ENCODE measurements around the gene PCBP2.

DNA sequence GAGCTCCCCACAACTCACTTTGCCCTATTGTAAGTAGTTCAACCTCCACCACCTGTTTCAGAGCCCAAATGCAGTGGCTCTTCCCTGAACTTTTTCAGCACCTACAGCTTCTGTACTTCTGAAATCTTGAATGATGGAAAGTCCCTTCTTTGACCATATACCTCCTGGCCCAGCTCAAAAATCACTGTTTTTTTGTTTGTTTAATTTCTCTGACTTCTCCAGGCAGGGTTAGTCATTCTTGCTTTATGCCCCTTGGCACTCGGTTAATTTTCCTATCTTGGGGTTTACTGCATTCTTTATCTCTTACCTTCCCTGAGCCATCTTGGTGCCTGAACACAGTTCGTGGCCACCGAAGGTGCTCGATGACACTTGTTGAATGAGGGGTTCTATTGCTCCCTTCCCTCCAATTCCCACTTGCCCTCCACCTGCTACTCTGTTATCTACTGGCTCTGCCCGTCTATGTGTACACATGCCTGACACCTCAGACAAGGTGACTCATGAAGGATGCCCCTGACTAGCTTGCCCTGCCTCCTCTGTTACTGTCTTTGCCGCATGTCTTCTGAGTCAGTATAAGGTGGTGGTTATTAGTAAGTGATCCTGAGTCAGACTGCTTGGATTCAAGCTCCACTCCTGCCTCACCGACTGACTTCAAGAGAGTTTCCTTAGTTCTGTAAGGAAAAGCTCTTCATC, 23.9 kb upstream of the PCBP2 start:
- TF ChIP-seq POLR2AphosphoS5 (IDR thresholded peaks at IDR 0.05): no peak
- TF ChIP-seq, protein P1, sequence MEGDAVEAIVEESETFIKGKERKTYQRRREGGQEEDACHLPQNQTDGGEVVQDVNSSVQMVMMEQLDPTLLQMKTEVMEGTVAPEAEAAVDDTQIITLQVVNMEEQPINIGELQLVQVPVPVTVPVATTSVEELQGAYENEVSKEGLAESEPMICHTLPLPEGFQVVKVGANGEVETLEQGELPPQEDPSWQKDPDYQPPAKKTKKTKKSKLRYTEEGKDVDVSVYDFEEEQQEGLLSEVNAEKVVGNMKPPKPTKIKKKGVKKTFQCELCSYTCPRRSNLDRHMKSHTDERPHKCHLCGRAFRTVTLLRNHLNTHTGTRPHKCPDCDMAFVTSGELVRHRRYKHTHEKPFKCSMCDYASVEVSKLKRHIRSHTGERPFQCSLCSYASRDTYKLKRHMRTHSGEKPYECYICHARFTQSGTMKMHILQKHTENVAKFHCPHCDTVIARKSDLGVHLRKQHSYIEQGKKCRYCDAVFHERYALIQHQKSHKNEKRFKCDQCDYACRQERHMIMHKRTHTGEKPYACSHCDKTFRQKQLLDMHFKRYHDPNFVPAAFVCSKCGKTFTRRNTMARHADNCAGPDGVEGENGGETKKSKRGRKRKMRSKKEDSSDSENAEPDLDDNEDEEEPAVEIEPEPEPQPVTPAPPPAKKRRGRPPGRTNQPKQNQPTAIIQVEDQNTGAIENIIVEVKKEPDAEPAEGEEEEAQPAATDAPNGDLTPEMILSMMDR (IDR thresholded peaks at IDR 0.05 in 8 of 11, conservative IDR thresholded peaks at IDR 0.05 in 3 of 11): no peak
- no peak for TF ChIP-seq POLR2A (IDR thresholded peaks at IDR 0.05)

Data from spleen (tissue), 7 donors.